WTC11 (cell line): Measurements from ENCODE around the gene NINJ2.

Experiments used
- CBFB ChIP-seq: sonication (generic); formaldehyde crosslinking; IDR thresholded peaks from 2 replicates; pipeline ENCODE4 v1.8.1; 2022; ENCODE audit warnings: mild to moderate bottlenecking, low read depth, missing genetic modification reagents
- CREB1 ChIP-seq: sonication (generic); formaldehyde crosslinking; IDR thresholded peaks from 2 replicates; pipeline ENCODE4 v1.8.0; 2023; ENCODE audit warnings: mild to moderate bottlenecking, missing genetic modification reagents
- ESRRA ChIP-seq: sonication (generic); formaldehyde crosslinking; IDR thresholded peaks from 2 replicates; pipeline ENCODE4 v1.8.1; 2022; ENCODE audit warnings: mild to moderate bottlenecking, missing genetic modification reagents, borderline replicate concordance
- HMGA2 ChIP-seq: fragments of 250-450 bp; sonication (Bioruptor Pico); IDR thresholded peaks from 2 replicates; pipeline ENCODE4 v1.4.0; 2021; ENCODE audit warnings: mild to moderate bottlenecking, moderate library complexity
- JUN ChIP-seq: sonication (generic); formaldehyde crosslinking; IDR thresholded peaks from 2 replicates; pipeline ENCODE4 v1.8.0; 2023; ENCODE audit warnings: mild to moderate bottlenecking, missing genetic modification reagents
- TF ChIP-seq, protein P1 (sequence below): sonication (generic); formaldehyde crosslinking; IDR thresholded peaks from 2 replicates; pipeline ENCODE4 v1.8.0; 2022; ENCODE audit warnings: mild to moderate bottlenecking, missing genetic modification reagents
- TF ChIP-seq, protein P2 (sequence below): fragments of 200-600 bp; IDR thresholded peaks from 2 replicates; pipeline ENCODE4 v1.8.0; 2022; ENCODE audit warnings: antibody characterized with exemption
- TF ChIP-seq, protein P3 (sequence below): sonication (generic); formaldehyde crosslinking; IDR thresholded peaks from 2 replicates; pipeline ENCODE4 v1.8.1; 2023; ENCODE audit warnings: mild to moderate bottlenecking, moderate library complexity, missing genetic modification reagents
- TF ChIP-seq, protein P4 (sequence below): sonication (generic); formaldehyde crosslinking; IDR thresholded peaks from 2 replicates; pipeline ENCODE4 v1.8.0; 2022; ENCODE audit warnings: mild to moderate bottlenecking, missing genetic modification reagents

DNA sequence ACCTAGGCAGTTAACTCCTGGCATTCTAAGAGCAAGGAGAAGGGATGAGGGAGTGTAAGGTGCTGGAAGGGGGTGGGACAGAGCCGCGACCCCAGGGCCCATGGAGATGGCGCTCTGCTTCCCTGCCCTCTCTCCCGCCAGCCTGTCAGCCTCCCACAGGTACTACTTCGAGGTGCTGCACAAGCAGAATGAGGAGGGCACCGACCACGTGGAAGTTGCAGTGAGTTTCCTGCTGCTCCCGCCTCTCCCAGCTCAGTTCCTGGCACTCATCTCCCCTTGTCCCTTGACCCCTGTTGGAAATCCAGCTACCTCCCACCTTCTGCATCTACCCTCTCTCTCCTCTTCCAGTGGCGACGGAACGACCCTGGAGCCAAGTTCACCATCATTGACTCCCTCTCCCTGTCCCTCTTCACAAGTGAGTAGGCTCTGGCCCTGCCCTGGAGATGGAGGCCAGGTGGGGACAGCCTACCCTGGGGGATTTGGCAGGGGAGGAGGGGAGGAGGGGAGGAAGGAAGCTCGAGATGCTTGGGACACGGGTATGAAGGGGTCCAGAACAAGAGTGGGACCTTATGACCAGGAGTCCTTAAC, 115.3 kb downstream of the NINJ2 start:
- TF ChIP-seq, protein P1, sequence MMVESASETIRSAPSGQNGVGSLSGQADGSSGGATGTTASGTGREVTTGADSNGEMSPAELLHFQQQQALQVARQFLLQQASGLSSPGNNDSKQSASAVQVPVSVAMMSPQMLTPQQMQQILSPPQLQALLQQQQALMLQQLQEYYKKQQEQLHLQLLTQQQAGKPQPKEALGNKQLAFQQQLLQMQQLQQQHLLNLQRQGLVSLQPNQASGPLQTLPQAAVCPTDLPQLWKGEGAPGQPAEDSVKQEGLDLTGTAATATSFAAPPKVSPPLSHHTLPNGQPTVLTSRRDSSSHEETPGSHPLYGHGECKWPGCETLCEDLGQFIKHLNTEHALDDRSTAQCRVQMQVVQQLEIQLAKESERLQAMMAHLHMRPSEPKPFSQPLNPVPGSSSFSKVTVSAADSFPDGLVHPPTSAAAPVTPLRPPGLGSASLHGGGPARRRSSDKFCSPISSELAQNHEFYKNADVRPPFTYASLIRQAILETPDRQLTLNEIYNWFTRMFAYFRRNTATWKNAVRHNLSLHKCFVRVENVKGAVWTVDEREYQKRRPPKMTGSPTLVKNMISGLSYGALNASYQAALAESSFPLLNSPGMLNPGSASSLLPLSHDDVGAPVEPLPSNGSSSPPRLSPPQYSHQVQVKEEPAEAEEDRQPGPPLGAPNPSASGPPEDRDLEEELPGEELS: no peak
- TF ChIP-seq HMGA2 (CRISPR knock-in tag) (no peak), ESRRA (CRISPR knock-in tag) (no peak), JUN (CRISPR knock-in tag) (no peak), CBFB (CRISPR knock-in tag) (no peak), CREB1 (CRISPR knock-in tag) (no peak)
- TF ChIP-seq, protein P2, sequence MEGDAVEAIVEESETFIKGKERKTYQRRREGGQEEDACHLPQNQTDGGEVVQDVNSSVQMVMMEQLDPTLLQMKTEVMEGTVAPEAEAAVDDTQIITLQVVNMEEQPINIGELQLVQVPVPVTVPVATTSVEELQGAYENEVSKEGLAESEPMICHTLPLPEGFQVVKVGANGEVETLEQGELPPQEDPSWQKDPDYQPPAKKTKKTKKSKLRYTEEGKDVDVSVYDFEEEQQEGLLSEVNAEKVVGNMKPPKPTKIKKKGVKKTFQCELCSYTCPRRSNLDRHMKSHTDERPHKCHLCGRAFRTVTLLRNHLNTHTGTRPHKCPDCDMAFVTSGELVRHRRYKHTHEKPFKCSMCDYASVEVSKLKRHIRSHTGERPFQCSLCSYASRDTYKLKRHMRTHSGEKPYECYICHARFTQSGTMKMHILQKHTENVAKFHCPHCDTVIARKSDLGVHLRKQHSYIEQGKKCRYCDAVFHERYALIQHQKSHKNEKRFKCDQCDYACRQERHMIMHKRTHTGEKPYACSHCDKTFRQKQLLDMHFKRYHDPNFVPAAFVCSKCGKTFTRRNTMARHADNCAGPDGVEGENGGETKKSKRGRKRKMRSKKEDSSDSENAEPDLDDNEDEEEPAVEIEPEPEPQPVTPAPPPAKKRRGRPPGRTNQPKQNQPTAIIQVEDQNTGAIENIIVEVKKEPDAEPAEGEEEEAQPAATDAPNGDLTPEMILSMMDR: no peak
- TF ChIP-seq, protein P3, sequence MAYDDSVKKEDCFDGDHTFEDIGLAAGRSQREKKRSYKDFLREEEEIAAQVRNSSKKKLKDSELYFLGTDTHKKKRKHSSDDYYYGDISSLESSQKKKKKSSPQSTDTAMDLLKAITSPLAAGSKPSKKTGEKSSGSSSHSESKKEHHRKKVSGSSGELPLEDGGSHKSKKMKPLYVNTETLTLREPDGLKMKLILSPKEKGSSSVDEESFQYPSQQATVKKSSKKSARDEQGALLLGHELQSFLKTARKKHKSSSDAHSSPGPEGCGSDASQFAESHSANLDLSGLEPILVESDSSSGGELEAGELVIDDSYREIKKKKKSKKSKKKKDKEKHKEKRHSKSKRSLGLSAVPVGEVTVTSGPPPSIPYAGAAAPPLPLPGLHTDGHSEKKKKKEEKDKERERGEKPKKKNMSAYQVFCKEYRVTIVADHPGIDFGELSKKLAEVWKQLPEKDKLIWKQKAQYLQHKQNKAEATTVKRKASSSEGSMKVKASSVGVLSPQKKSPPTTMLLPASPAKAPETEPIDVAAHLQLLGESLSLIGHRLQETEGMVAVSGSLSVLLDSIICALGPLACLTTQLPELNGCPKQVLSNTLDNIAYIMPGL (CRISPR knock-in tag): no peak
- TF ChIP-seq, protein P4, sequence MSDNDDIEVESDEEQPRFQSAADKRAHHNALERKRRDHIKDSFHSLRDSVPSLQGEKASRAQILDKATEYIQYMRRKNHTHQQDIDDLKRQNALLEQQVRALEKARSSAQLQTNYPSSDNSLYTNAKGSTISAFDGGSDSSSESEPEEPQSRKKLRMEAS (CRISPR knock-in tag): no peak
